DND-41 (cell line): Measurements from ENCODE around the gene CORO6.

Experiments used
- ATAC-seq: fragments of 200-7000 bp; cut with Tn5 transposase; 3 replicates; pipeline ENCODE4 v1.9.1; 2021; ENCODE audit warnings: low read depth; ENCODE audit not compliant: insufficient read depth
- DNase-seq: peaks from one replicate; pipeline ENCODE4 v3.0.0-alpha.2; 2020
- H2AFZ ChIP-seq: 2 replicates; pipeline ENCODE4 v1.6.0; 2012; ENCODE audit warnings: low read depth, low read length
- H3K27ac ChIP-seq: 2 replicates; pipeline ENCODE4 v1.5.1; 2012; ENCODE audit warnings: low read length, inconsistent platforms
- H3K27me3 ChIP-seq: fragments of 200-600 bp; sonication (generic); 2 replicates; pipeline ENCODE4 v1.6.0; 2012; ENCODE audit warnings: low read length, mild to moderate bottlenecking, inconsistent platforms; ENCODE audit not compliant: insufficient read depth, poor library complexity
- H3K36me3 ChIP-seq: 2 replicates; pipeline ENCODE4 v1.5.1; 2012; ENCODE audit warnings: low read length, inconsistent platforms; ENCODE audit not compliant: insufficient read depth
- H3K4me1 ChIP-seq: 2 replicates; pipeline ENCODE4 v1.5.1; 2012; ENCODE audit warnings: mild to moderate bottlenecking, low read length; ENCODE audit not compliant: insufficient read depth
- H3K4me2 ChIP-seq: 2 replicates; pipeline ENCODE4 v1.6.0; 2012; ENCODE audit warnings: mild to moderate bottlenecking, moderate library complexity, low read length, inconsistent platforms; ENCODE audit not compliant: insufficient read depth
- H3K4me3 ChIP-seq, 2 experiments: fragments of 200-600 bp in 1 of 2; shearing (Covaris generic) in 1 of 2; 2 replicates each; pipeline ENCODE4 v1.5.1; 2012 to 2016; ENCODE audit warnings: inconsistent platforms in 2 of 2, low read length in 2 of 2, mild to moderate bottlenecking in 2 of 2, low read depth in 1 of 2, moderate library complexity in 1 of 2
- H3K79me2 ChIP-seq: 2 replicates; pipeline ENCODE4 v1.6.0; 2012; ENCODE audit warnings: low read length, inconsistent platforms; ENCODE audit not compliant: insufficient read depth
- H3K9ac ChIP-seq: 2 replicates; pipeline ENCODE4 v1.6.0; 2012; ENCODE audit warnings: low read depth, mild to moderate bottlenecking, inconsistent platforms, low read length, moderate library complexity
- H3K9me3 ChIP-seq: 2 replicates; pipeline ENCODE4 v1.5.1; 2012; ENCODE audit warnings: low read length, moderate library complexity, mild to moderate bottlenecking, inconsistent platforms; ENCODE audit not compliant: insufficient read depth, severe bottlenecking
- H4K20me1 ChIP-seq: 2 replicates; pipeline ENCODE4 v1.6.0; 2012; ENCODE audit warnings: low read length; ENCODE audit not compliant: insufficient read depth
- EZH2 ChIP-seq: IDR thresholded peaks from 3 replicates; pipeline ENCODE4 v1.6.1; 2012; ENCODE audit warnings: borderline replicate concordance, low read depth, mild to moderate bottlenecking, moderate library complexity, low read length, inconsistent platforms; ENCODE audit not compliant: severe bottlenecking
- TF ChIP-seq, protein P1 (sequence below): IDR thresholded peaks from 2 replicates; pipeline ENCODE4 v1.5.1; 2012; ENCODE audit warnings: borderline replicate concordance, low read length, moderate library complexity, mild to moderate bottlenecking; ENCODE audit not compliant: poor library complexity, severe bottlenecking; ENCODE audit errors: extremely low read depth

Gene CORO6

DNA sequence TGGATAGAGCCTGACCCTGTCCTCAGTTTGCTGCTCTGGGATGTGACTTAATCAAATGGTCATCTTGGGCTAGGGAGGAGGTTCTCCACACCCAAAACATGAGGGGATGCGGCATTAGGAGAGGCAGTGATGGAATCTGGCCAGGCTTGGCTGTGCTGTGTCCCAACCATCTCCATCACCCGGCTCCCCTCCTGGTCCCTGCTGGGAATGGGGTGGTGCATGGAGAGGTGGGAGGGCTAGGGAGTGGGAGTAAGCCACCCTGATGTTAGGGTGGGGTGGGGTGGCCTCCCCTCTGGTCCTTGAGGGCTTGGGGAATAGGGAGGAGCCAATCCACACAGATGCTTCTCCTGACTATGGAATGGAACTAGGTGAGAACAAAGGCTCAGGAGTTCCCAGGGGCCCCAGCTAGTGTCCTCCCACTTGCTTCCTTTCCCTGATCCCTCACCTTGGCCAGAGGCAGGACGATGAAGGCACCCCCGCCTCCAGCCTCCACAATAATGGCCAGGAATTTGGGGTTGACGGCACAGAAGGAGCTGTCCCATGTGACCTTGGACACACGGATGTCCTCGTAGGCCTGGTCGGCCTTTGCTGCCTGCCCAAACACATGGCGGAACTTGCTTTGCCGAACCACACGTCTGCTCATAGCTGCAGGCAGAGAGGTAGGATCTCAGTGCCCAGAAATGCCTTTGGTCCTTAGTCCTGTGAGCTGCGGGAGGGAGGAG lies 1.8 kb downstream of the CORO6 start:
- H3K27me3 ChIP-seq: peaks cover 19% of the 10 kb centered on the region
- no peak overlapping the region for H3K4me3 ChIP-seq
- no peak overlapping the region for H2AFZ ChIP-seq
- H3K27ac ChIP-seq: no peak overlapping the region
- 0 out of 2 replicates have a peak, but pooled peaks cover 3% of the 10 kb centered on the region for H3K36me3 ChIP-seq
- H4K20me1 ChIP-seq: peaks cover 25% of the 10 kb centered on the region
- no peak for TF ChIP-seq EZH2
- TF ChIP-seq, protein P1, sequence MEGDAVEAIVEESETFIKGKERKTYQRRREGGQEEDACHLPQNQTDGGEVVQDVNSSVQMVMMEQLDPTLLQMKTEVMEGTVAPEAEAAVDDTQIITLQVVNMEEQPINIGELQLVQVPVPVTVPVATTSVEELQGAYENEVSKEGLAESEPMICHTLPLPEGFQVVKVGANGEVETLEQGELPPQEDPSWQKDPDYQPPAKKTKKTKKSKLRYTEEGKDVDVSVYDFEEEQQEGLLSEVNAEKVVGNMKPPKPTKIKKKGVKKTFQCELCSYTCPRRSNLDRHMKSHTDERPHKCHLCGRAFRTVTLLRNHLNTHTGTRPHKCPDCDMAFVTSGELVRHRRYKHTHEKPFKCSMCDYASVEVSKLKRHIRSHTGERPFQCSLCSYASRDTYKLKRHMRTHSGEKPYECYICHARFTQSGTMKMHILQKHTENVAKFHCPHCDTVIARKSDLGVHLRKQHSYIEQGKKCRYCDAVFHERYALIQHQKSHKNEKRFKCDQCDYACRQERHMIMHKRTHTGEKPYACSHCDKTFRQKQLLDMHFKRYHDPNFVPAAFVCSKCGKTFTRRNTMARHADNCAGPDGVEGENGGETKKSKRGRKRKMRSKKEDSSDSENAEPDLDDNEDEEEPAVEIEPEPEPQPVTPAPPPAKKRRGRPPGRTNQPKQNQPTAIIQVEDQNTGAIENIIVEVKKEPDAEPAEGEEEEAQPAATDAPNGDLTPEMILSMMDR: no peak
- H3K4me1 ChIP-seq: peaks cover 43% of the 10 kb centered on the region
- no peaks in the 10 kb centered on the region for H3K9me3 ChIP-seq
- no peak for ATAC-seq
- H3K9ac ChIP-seq: no peak overlapping the region
- no peak overlapping the region for H3K4me2 ChIP-seq
- H3K79me2 ChIP-seq: no peaks in the 10 kb centered on the region
- DNase-seq: no peak

DNA sequence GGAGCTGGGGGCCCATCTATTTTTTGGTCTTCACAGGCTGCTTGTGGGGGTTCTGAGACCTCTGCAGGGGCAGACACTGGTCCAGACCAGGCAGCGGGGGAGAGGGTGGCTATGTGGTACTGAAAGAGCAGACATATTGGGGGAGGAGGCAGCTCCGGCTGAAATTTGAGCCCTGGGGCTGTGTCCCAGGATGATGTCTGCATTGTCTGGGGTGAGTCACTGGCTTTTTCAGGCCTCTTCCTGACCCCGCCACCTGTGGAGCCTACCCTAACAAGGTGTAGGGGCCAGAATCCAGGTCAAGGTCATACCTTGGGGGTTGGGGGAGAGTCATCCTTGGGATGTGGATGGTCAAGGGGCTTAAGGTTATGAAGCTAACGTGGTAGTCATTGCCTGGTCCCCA lies 2.4 kb downstream of the CORO6 start:
- peaks cover 49% of the 10 kb centered on the region for H3K4me1 ChIP-seq
- H3K4me2 ChIP-seq: no peak overlapping the region

DNA sequence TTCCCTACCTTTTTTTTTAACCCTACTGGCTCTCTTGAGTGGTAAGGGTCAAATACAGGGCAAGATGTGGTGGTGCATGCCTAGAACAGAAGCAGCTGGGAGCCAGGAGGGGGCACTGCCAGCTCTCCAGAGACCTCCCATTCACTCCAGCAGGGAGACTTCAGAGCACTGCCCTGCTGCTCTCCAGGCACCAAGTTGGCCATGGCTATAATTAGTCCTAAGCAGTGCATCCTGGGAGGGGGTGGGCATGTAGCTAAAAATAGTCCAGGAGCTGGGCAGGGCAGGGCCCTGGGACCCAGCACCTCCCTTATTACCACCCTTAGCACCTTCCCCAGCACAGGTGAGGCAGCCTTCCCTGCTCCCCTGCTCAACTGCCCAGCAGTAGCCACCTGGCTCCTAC lies 3.5 kb downstream of the CORO6 start:
- Histone ChIP-seq H3K27me3 (peaks cover 22% of the 10 kb centered on the region), H3K36me3 (no peaks in the 10 kb centered on the region), H3K79me2 (no peaks in the 10 kb centered on the region), H3K27ac (no peak overlapping the region), H3K9ac (no peak overlapping the region), H3K4me3 (no peak overlapping the region), H3K4me2 (no peak overlapping the region), H3K9me3 (no peaks in the 10 kb centered on the region), H4K20me1 (peaks cover 30% of the 10 kb centered on the region), H3K4me1 (peaks cover 52% of the 10 kb centered on the region), H2AFZ (no peak overlapping the region)
- DNase-seq (no peak), ATAC-seq (no peak)
- TF ChIP-seq, protein P1: peak; percentile 64
- TF ChIP-seq EZH2: no peak

More for the DNA sequence above, 2.4 kb downstream of the CORO6 start:
- DNase-seq: no peak
- ATAC-seq: no peak
- no peak overlapping the region for H2AFZ ChIP-seq
- H3K27ac ChIP-seq: no peak overlapping the region
- peaks cover 22% of the 10 kb centered on the region for H3K27me3 ChIP-seq
- TF ChIP-seq, protein P1: no peak
- no peak for TF ChIP-seq EZH2
- H3K9me3 ChIP-seq: no peaks in the 10 kb centered on the region
- 0 out of 2 replicates have a peak, but pooled peaks cover 2% of the 10 kb centered on the region for H3K36me3 ChIP-seq
- H4K20me1 ChIP-seq: peaks cover 26% of the 10 kb centered on the region
- no peaks in the 10 kb centered on the region for H3K79me2 ChIP-seq
- no peak overlapping the region for H3K9ac ChIP-seq
- no peak overlapping the region for H3K4me3 ChIP-seq
